ENCODE data around the gene CAMK2D. TPM values are rescaled to one million over a fixed set of nuclear protein-coding genes. Genes with fewer than 3 reads are reported as not detected.

The CAMK2D gene
- total and polyA plus RNA-seq, 4 donors: 10.1 to 31.0 (median 25.6) TPM

GRCh38 chr4:113457121-113457520 is 304.4 kb downstream of the CAMK2D start:
- no peak overlapping the region for H3K9ac ChIP-seq (ENCODE audit: low read depth in 1 of 2, low read length in 2 of 2)
- 97% methylated on average over 8 of the region's 8 CpGs for WGBS
- H3K9me3 ChIP-seq (ENCODE audit: control insufficient read depth in 4 of 4, low read length in 3 of 4): no peaks in the 10 kb centered on the region
- peaks cover 2 to 20% (median 14%) of the 10 kb centered on the region in 4 donors for H3K36me3 ChIP-seq (ENCODE audit: control insufficient read depth in 4 of 4, insufficient read depth in 3 of 4, low read depth in 1 of 4, low read length in 3 of 4)
- no peaks in the 10 kb centered on the region for H3K27me3 ChIP-seq (ENCODE audit: control insufficient read depth in 4 of 4, insufficient read depth in 4 of 4, low read length in 3 of 4)
- DNase-seq (ENCODE audit: low spot score): no peak
- TF ChIP-seq GABPA (IDR thresholded peaks at IDR 0.05 in 1 of 2, conservative IDR thresholded peaks at IDR 0.05 in 1 of 2) (no peak), NR2F2 (IDR thresholded peaks at IDR 0.05) (no peak), YY1 (IDR thresholded peaks at IDR 0.05) (no peak), FOXA1 (IDR thresholded peaks at IDR 0.05) (no peak), FOXA2 (IDR thresholded peaks at IDR 0.05) (no peak)
- no peak overlapping the region for H3K27ac ChIP-seq (ENCODE audit: low read depth in 1 of 2, low read length in 2 of 2)
- no peak overlapping the region for H3K4me3 ChIP-seq (ENCODE audit: low read depth in 1 of 3, low read length in 3 of 3)
- H3K4me1 ChIP-seq (ENCODE audit: control insufficient read depth in 4 of 4, insufficient read depth in 4 of 4, low read length in 3 of 4): no peaks in the 10 kb centered on the region

GRCh38 chr4:113455061-113455460 is 306.5 kb downstream of the CAMK2D start:
- DNase-seq (ENCODE audit: low spot score): no peak

More at GRCh38 chr4:113455061-113455460, 306.5 kb downstream of the CAMK2D start:
- Histone ChIP-seq H3K36me3 (ENCODE audit: control insufficient read depth in 4 of 4, insufficient read depth in 3 of 4, low read depth in 1 of 4, low read length in 3 of 4) (peaks cover 2 to 18% (median 14%) of the 10 kb centered on the region in 4 donors), H3K27ac (ENCODE audit: low read depth in 1 of 2, low read length in 2 of 2) (no peak overlapping the region), H3K9ac (ENCODE audit: low read depth in 1 of 2, low read length in 2 of 2) (no peak overlapping the region), H3K9me3 (ENCODE audit: control insufficient read depth in 4 of 4, low read length in 3 of 4) (no peaks in the 10 kb centered on the region), H3K4me1 (ENCODE audit: control insufficient read depth in 4 of 4, insufficient read depth in 4 of 4, low read length in 3 of 4) (peaks cover 0 to under 1% (median 0%) of the 10 kb centered on the region in 4 donors), H3K27me3 (ENCODE audit: control insufficient read depth in 4 of 4, insufficient read depth in 4 of 4, low read length in 3 of 4) (no peaks in the 10 kb centered on the region), H3K4me3 (ENCODE audit: low read depth in 1 of 3, low read length in 3 of 3) (no peak overlapping the region)
- WGBS: 88% methylated on average over 2 of the region's 2 CpGs
- TF ChIP-seq MAX (IDR thresholded peaks at IDR 0.05) (no peak), HNF4A (conservative IDR thresholded peaks at IDR 0.05) (no peak), YY1 (IDR thresholded peaks at IDR 0.05) (no peak), FOXA1 (IDR thresholded peaks at IDR 0.05) (no peak), ATF3 (IDR thresholded peaks at IDR 0.05) (no peak), RAD21 (IDR thresholded peaks at IDR 0.05) (no peak), EGR1 (IDR thresholded peaks at IDR 0.05; ENCODE audit: low read depth in 2 of 2) (no peak), CTCF (IDR thresholded peaks at IDR 0.05; ENCODE audit: low read depth, low read length, missing input control) (no peak), JUND (IDR thresholded peaks at IDR 0.05) (no peak), RXRA (IDR thresholded peaks at IDR 0.05) (no peak), REST (IDR thresholded peaks at IDR 0.05) (no peak), GABPA (IDR thresholded peaks at IDR 0.05 in 1 of 2, conservative IDR thresholded peaks at IDR 0.05 in 1 of 2) (no peak), FOXA2 (IDR thresholded peaks at IDR 0.05) (no peak), NR2F2 (IDR thresholded peaks at IDR 0.05) (no peak), SP1 (IDR thresholded peaks at IDR 0.05) (no peak), HNF4G (IDR thresholded peaks at IDR 0.05) (no peak)
